ENCODE results near the gene IFT80. TPM values are rescaled to one million over a fixed set of nuclear protein-coding genes. Genes with fewer than 3 reads are reported as not detected.

IFT80 gene
- total and polyA plus RNA-seq, 9 of the 15 experiments (the other 6 are each of a cell fraction or from before 2014, with no cell fraction given) = 6.7 to 21.1 (median 16.4) TPM

DNA sequence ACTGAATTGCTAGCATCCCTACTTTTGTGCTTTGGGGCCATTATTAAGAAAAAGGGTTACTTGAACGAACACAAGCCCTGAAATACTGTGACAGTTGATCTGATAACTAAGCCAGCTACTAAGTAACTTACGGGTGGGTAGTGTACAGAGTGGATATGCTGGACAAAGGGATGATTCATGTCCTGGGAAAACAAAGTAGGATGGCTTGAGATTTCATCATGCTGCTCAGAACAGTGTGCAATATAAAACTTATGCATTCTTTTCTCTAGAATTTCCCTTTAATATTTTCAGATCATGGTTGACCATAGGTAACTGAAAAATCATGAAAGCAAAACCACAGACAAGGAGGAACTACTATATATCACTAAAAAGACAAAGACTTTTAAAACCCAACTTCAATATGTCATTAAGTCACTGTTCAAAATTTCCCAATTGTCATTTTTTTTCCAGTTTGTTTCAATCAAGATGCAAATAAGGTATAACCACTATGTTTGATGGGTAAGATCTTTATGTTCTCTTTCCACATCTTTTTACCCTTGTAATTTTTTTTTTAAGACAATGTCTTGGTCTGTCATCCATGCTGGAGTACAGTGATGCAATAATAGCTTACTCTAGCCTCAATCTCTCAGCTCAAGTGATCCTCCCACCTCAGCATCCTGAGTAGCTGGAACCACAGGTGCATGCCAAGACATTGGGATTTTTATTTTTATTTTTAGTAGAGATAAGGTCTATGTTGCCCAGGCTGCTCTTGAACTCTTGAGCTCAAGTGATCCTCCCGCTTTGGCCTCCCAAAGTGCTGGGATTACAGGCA is 67.7 kb downstream of the IFT80 start (continued):
- peak; percentile 53 for TF ChIP-seq ZNF584 (CRISPR knock-in tag; IDR thresholded peaks at IDR 0.05; ENCODE audit: low read depth)
- TF ChIP-seq ZNF778 (CRISPR knock-in tag; IDR thresholded peaks at IDR 0.05) = no peak
- no peak for TF ChIP-seq ZNF79 (CRISPR knock-in tag; IDR thresholded peaks at IDR 0.05; ENCODE audit: low read depth)
- TF ChIP-seq, protein P1, sequence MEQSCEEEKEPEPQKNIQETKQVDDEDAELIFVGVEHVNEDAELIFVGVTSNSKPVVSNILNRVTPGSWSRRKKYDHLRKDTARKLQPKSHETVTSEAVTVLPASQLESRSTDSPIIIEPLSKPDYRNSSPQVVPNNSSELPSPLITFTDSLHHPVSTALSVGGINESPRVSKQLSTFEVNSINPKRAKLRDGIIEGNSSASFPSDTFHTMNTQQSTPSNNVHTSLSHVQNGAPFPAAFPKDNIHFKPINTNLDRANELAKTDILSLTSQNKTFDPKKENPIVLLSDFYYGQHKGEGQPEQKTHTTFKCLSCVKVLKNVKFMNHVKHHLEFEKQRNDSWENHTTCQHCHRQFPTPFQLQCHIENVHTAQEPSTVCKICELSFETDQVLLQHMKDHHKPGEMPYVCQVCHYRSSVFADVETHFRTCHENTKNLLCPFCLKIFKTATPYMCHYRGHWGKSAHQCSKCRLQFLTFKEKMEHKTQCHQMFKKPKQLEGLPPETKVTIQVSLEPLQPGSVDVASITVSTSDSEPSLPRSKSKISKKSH (CRISPR knock-in tag; IDR thresholded peaks at IDR 0.05) = no peak
- 0 out of 2 replicates have a peak, but pooled peaks have one; percentile 63 for TF ChIP-seq GTF2A2 (tag; IDR thresholded peaks at IDR 0.05)
- TF ChIP-seq BRD9 (IDR thresholded peaks at IDR 0.05; ENCODE audit: low read depth, partially characterized antibody) = peak; percentile 60
- TF ChIP-seq CCNT2 (IDR thresholded peaks at IDR 0.05; ENCODE audit: borderline replicate concordance, extremely low read depth, insufficient read length, low read depth, low read length) = peak; percentile 48
- TF ChIP-seq, protein P2, sequence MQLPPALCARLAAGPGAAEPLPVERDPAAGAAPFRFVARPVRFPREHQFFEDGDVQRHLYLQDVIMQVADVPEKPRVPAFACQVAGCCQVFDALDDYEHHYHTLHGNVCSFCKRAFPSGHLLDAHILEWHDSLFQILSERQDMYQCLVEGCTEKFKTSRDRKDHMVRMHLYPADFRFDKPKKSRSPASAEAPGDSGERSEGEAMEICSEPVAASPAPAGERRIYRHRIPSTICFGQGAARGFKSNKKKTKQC (CRISPR knock-in tag; IDR thresholded peaks at IDR 0.05) = no peak
- TF ChIP-seq ZNF551 (CRISPR knock-in tag; IDR thresholded peaks at IDR 0.05) = no peak
- TF ChIP-seq ZFP36 (IDR thresholded peaks at IDR 0.05; ENCODE audit: low read depth, low read length, partially characterized antibody) = no peak
- TF ChIP-seq, protein P3, sequence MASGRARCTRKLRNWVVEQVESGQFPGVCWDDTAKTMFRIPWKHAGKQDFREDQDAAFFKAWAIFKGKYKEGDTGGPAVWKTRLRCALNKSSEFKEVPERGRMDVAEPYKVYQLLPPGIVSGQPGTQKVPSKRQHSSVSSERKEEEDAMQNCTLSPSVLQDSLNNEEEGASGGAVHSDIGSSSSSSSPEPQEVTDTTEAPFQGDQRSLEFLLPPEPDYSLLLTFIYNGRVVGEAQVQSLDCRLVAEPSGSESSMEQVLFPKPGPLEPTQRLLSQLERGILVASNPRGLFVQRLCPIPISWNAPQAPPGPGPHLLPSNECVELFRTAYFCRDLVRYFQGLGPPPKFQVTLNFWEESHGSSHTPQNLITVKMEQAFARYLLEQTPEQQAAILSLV (tag; IDR thresholded peaks at IDR 0.05) = 0 out of 2 replicates have a peak, but pooled peaks have one; percentile 9
- TF ChIP-seq TRIM24 (IDR thresholded peaks at IDR 0.05) = peak; percentile 47 to 79; a peak in 3 of 4 replicates
- TF ChIP-seq, protein P4, sequence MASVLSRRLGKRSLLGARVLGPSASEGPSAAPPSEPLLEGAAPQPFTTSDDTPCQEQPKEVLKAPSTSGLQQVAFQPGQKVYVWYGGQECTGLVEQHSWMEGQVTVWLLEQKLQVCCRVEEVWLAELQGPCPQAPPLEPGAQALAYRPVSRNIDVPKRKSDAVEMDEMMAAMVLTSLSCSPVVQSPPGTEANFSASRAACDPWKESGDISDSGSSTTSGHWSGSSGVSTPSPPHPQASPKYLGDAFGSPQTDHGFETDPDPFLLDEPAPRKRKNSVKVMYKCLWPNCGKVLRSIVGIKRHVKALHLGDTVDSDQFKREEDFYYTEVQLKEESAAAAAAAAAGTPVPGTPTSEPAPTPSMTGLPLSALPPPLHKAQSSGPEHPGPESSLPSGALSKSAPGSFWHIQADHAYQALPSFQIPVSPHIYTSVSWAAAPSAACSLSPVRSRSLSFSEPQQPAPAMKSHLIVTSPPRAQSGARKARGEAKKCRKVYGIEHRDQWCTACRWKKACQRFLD (CRISPR knock-in tag; IDR thresholded peaks at IDR 0.05) = peak; percentile 72; the same call in 1 of the 2 replicates
- TF ChIP-seq, protein P5, sequence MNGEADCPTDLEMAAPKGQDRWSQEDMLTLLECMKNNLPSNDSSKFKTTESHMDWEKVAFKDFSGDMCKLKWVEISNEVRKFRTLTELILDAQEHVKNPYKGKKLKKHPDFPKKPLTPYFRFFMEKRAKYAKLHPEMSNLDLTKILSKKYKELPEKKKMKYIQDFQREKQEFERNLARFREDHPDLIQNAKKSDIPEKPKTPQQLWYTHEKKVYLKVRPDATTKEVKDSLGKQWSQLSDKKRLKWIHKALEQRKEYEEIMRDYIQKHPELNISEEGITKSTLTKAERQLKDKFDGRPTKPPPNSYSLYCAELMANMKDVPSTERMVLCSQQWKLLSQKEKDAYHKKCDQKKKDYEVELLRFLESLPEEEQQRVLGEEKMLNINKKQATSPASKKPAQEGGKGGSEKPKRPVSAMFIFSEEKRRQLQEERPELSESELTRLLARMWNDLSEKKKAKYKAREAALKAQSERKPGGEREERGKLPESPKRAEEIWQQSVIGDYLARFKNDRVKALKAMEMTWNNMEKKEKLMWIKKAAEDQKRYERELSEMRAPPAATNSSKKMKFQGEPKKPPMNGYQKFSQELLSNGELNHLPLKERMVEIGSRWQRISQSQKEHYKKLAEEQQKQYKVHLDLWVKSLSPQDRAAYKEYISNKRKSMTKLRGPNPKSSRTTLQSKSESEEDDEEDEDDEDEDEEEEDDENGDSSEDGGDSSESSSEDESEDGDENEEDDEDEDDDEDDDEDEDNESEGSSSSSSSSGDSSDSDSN (IDR thresholded peaks at IDR 0.05; ENCODE audit: borderline replicate concordance in 1 of 2, low read depth in 2 of 2, low read length in 2 of 2) = no peak

All from K562 (cell line).